Inflammatory macrophage treated with lipopolysaccharide for 4 hours (primary cell): ENCODE measurements around the gene GNAQ.
A peak's percentile ranks its signal among the peaks of the same experiment; 100 is the strongest.

Source experiments
- DNase-seq: peaks from one replicate; pipeline ENCODE4 v3.0.0-alpha.2; 2020

GNAQ gene

DNA sequence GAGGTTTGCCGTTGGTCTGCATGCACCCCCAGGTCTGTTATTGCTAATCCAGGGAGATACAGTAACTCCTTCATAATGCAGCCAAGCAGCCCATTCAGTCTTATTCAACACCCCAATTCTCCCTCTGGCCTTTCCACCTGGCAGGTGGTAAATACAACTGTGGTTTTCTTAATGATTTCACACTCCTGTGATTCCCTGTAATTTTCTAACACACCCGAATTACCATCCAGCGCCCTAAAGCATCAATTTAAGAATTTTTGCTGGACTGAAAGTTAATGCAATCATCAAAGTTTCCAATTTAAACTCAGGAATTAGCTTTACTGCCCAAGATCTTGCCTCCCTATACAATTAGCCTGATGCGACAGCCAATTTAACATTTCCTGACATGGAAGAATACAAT is 62.5 kb downstream of the GNAQ start:
- DNase-seq = no peak

DNA sequence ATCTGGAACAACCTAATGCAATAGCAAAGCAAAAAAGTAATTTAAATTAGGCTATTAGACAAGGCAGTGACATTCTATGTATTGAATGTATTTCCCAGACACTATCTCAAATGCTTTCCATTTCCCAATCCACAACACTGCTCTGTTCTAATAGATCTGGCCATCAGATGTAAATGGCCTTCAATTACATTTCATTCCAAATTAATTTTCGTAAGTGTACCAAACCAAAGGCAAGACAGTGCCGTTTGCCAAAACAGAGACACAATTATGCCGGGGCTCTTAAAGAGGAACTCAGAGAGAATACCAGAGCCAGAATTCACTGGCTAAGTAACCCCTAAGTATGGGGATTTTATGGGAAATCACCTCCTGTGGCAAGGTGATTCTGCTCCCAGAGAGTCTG is 63.1 kb downstream of the GNAQ start:
- no peak for DNase-seq

DNA sequence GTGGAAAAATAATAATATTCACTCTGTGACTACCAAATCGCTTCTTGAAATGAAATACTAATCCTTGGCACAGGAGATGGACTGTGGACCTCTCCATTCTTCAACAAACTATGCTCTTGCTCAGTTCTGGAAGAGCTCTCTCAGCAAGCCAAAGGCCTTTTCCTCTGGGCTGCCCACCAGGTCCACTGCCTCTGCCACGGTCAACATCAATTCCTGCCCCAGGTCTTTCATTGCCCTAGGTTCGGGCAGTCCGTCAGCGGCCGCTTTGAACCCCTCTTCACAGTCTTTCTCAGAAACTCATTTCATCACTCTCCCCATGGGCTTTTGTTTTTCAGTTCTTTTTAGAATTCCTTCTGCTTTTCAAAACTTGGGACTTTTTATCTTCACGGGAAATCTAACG is 64.9 kb downstream of the GNAQ start:
- no peak for DNase-seq

DNA sequence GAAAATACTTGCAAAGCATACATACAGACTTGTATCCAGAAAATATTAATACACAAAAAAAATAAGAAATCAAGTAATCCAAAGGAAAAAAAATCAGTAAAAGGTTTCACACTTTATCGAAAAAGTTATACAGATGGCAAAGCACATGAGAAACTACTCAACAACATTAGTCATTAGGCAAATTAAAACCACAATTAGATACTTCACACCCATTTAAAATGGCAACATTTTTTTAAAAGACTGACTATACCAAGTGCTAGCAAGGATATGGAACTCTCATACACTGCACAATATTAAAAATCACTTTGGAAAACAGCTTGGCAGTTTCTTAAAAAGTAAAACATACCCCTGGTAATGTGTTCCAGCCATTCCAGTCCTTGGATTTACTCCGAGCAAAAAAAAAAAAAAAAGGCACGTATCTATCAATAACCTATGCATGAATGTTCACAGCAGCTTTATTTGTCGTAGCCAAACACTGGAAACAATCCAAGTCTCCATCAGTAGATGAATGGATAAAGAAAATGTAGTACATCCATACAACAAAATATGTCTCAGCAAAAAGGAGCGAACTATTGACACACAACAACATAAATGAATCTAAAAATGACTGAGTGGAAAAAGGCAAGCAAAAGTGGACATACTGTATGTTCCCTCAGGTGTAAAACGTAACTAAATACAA is 66.0 kb downstream of the GNAQ start:
- DNase-seq = no peak

DNA sequence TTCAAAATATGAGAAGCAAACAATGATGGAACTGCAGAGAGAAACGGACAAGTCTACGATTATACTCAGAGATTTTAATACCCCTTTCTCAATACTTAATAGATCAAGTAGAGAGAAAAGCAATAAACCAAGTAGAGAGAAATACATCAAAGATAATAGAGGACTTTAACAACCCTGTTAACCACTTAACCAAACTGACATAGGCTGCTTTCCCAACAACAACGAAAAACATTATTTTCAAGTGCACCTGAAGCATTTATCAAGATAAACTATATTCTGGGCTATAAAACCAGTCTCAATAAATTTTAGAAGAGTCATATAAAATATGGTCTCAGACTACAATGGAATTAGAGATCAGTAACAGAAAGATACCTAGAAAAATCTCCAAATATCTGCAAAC is 67.4 kb downstream of the GNAQ start:
- no peak for DNase-seq

DNA sequence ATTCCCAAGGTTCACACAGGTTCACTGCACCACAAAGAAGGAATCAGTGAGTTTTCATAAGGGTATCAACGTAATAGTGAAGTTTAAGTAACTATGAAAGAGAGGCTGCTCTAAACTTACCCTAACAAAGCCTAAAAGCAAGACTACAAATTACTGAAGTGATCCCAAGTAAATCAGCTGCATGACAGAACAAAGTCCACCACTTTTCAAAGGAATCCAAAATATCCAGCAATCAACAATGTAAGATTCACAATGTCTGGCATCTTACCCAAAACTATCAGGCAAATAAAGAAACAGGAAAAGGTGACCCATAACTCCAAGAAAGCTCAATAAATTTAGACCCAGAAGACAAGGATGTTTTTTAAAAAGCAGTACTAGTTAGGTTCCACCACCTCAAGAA is 70.1 kb downstream of the GNAQ start:
- no peak for DNase-seq

DNA sequence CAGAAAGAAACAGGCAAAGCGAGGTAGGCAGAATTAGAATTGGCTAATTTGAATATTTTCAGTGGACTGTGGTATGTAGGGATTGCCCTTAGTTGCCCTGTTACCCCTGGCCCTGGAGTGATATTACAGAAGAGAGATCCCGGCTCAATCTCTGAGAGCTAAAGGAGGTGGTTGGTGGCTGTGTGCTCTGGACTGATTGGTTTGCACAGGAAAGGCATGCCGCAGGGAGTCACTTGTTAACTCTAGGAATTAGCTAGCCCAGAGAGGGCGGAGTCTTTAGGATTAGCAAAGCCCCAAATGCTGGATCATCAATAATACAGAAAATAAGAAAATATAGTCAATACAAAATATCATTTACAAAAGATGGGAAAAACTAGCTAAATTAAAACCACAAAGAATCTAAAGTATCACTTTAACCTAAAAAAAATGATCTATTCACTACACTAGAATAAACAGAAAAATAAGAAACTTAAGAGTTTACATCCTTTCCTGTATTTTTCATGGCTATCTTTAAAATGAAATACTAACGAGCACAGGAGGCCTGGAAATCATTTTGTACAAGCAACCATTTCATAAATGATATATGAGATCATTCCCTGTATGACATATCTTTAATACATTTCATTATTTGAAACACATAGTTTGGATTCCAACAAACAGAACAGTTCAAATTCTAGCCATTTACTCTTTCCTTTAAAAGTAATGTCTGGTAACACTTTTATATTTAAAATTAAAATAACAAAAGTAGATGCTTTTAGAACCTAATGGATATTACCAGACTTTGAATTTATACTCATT is 71.1 kb downstream of the GNAQ start:
- DNase-seq = no peak

DNA sequence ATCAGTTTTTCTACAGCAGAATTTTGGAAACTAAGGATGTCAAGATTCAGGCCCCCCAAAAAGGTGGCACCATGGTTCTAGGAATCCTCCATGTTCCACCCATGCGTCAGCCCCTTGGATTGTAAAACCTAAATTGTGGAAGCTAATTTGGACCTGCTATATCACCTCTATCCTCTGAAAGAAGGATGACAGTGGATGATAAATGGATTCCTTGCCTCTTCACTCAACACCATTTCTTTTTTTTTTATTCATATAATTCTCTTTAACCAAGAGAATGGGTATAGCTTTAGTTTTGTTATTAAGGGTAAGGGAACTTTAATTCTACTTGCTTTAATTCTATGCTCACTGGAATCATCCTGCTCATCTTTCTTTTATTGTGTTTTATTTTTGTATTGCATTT is 71.8 kb downstream of the GNAQ start:
- no peak for DNase-seq

DNA sequence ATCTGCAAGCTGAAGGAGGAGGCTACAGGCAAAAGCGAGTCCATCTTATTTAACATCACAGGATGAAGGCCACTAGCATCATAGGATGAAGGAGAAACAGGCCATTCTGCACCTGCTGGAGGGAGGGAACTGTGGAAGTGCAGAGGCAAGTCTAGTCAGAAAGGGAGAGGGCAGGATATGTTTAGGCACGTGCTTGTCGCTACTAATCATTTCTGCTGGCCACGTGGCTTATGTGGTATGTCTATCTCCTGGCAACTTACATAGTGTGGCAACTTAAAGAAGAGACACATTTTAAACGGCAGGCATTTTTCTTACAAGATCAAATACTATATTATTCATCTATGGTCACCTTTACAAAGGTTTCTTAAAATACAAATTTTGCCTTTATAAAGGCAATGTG is 74.0 kb downstream of the GNAQ start:
- DNase-seq = no peak

DNA sequence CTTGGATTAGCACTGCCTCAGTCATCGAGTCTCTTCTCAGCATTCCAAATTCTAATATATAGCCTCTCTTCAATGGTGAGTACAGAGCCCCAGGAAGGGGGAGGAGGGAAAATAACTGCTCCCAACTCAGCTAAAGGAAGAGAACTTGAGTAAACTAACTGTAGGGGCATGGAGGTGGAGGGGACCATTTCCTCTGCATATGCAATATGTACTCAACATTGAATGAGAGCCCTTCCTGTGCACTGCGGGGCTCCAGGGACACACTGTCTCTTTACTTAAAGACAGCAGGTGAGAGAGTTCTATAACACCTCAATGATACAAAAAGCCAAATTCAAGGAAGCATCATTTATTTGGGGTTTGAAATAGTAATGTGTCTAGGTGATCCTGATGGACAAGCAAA is 75.1 kb downstream of the GNAQ start:
- no peak for DNase-seq

DNA sequence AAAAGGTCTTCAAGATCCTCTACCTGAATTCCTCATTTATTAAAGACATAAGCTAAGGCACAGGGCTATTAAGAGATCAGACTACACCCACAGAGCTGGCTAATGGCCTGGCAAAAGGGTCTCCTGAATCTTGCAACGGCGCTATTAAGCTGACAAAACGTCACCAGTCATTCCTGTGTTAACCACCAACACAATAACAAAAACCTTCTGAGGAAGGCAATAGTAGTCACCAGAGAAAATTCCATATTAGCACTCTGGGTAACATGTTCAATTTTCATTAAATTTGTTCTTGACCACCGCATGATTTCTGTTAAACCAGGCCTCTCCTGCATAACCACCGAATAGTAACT is 77.0 kb downstream of the GNAQ start:
- DNase-seq = no peak

DNA sequence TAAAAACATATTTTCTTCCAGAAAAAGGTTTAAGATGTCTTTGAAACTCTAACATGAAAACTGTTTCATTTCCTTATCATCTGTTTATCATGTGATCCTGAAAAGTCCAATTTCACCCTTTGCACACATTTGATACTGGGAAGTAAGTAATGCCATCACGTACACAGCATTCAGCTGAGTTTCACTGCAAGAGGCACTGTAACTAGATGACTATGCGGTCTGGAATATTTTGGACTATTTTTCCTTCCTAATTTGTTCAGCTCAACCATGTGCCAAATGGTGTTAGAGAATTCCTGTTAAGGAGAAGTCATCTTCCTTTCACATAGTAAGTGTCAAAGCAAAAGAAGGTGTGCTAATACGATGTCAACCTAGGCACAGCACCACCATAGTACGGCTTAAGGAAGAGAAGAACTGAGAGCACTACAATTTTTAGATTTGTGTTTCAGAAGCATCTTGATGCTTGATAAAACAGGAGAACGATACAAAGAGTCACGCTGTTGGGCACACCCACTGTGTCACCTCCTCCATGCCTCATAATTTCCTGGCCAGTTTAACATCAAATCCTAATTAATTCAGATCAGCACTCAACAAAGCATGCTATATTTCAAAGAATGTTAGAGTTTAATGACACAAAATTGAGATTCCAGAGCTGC is 77.5 kb downstream of the GNAQ start:
- peak; percentile 83 for DNase-seq

DNA sequence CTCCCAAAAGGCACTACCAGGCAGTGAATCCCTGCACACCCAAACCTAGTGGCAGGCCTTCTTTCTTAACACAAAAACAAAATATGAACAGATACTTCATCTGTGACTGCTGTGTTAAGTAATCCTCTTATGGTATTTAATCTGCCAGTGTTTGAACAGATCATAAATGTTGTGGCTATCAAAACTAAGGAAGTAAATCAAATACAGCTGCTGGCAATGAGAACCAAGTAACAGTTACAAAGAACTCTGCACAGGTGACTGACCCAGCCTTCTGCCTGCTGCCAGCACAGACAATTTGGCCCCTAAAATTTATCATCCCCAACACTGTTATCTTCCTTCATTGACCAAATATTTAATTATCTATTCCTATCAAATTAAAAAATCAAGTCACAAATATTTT is 78.0 kb downstream of the GNAQ start:
- DNase-seq = no peak

DNA sequence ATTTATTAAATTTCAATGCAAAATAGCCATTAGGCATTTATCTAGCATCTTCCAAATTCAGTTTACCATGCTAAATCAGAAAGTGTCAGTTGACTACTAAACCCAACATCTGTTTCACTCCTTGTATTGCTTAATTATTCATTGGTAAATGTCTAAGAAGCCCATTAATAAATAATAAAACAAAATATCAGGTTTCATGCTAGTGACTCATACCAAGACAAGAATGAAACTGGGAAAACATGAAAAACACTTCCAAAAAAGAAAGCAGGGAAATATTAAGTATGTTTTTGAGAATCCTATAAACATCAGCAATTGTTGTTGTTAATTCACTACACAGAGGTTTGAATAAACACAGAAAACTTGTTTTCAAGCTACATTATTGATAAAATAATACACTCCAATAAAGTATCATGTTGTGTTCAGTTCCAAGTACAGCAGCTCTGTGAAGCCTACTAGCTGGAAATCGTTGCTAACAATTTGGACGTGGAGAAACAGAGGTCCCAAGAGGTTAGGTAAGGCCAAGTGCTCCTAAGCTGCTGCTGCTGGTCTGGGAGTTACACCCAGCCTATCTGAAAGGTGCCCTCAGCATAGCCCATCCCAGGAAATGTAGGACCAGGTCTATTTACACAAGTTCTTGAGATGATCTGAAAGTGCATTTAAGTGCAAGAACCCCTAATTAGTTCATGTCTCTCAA is 78.8 kb downstream of the GNAQ start:
- DNase-seq = peak; percentile 39

DNA sequence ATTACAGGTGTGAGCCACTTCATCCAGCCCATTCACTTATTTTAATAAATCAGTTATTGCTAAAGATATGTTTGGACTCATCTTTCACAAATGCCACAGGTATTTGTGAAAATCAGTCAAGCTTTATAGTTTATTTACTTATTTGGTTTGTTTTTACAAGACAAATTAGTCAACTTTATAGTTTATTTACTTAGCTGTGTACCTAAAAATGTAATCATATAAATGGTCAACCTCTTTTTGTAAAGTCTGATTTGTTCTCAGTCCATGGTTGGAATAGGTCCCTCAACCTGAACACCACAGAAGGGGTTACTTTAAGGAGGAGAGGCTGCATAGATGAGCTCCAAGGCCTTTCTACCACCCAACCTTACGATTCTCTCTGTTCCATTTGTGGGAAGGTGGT is 80.2 kb downstream of the GNAQ start:
- no peak for DNase-seq

DNA sequence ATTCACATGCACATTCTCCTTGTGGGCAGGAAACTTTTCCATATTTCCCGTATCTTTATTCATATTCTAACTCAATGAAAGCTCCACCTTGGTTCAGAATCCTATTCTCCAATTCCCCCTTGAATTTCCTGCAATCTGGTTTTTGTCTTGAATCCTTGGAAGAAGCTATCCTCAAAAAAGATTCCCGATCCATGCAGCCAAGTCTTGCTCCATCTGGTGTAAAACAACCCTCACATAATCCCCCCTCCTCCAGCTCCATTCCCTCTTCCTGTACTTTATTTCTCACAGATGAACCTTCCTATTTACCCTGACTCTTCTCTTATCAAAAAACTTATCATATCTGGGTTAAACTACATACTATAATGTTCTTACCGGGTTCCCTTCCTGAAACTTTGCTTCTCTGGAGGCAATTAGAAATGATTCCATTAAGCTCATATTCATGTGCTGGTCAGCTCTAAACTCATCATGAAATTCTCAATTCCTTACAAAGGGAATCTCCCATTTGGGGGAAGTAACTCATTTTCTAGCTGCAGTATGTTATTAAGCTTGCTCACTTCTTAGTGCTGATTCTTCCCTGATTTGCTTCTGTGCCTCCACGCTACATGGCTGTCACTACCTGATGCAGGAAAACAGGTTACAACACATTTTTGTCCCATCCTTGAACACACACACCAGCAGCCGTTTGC is 81.7 kb downstream of the GNAQ start:
- DNase-seq = peak; percentile 44

DNA sequence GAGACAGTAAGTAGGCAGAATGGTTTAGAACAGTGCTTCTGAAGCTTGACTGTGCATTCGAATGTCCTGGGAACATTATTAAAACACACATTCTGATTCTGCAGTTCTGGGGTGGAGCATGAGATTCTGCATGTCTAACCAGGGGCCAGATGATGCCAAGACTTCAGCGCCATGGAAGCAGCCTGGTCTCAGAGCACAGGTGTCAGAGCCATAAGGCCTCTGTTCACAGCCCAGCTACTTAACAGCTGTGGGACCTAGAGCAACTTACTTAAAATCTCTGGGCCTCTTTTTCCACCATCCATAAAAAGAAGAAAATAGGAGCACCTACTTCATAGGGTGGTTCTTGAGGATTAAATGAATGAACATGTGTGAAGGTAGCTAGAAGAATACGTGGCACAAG is 84.0 kb downstream of the GNAQ start:
- DNase-seq = no peak

DNA sequence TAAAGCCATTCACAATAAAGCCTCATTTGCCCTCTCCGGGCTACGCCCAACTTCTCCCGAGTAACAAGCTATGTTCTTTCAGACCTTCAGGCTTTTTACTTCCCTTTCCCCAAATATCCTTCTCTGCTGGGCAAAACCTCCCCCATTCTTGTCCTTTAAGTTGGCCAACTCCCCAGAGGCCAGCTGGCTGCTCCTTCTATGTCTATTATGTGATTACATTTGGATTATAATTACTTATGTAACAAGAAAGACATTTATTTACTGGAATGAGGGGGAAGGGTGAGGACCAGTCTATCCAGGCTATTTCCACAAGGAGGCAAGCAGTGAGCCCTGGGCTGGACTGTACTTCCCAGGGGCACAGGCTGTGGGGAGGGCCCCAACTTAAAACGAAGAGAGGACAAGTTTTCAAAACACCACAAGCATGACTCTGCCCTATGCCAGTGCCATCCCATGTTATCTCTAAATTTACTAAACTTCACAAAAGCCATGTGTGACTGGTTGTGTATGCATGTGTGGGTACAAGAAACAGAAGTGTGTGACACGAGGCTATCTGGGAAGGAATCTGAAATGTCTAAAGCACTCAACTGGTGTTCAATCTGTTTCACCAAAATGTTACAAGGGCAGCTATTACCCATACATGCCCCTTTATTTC is 84.5 kb downstream of the GNAQ start:
- DNase-seq = peak; percentile 40

DNA sequence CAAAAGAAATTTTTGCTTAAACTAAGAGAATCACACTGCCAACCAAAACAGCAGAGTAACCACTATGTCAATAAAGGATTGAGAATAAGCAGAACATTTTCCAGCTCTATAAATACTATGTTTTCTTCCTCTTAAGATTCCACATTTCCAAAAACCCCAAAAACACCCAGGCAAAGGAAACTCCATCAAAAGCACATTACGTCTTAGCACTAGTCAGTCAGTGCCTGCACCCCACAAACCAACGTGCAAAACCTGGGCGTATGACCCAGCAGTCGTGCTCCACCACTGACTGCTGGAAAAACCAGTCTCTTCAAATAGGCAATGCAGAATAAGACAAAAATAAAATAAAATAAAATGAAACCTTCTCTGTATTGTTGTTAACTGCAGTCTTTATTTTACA is 85.3 kb downstream of the GNAQ start:
- no peak for DNase-seq

DNA sequence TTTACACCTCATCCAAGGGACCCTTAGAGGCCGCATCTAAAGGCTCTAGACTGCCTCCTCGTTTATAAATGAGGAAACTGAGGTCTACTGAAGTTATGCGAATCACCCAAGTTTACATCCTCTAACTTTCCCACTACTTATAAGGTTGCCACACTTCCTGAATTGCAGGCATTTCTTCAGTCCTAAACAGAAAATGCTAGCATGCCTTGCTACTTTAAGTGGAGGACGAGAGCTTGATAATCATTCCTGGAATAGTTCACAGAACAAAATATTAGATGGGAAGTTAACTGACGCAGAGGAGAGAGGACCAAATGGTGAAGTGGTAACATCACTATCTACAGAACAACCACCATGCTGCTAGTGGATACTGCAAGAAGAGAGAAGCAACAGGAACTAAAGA is 85.8 kb downstream of the GNAQ start:
- DNase-seq = peak; percentile 86

DNA sequence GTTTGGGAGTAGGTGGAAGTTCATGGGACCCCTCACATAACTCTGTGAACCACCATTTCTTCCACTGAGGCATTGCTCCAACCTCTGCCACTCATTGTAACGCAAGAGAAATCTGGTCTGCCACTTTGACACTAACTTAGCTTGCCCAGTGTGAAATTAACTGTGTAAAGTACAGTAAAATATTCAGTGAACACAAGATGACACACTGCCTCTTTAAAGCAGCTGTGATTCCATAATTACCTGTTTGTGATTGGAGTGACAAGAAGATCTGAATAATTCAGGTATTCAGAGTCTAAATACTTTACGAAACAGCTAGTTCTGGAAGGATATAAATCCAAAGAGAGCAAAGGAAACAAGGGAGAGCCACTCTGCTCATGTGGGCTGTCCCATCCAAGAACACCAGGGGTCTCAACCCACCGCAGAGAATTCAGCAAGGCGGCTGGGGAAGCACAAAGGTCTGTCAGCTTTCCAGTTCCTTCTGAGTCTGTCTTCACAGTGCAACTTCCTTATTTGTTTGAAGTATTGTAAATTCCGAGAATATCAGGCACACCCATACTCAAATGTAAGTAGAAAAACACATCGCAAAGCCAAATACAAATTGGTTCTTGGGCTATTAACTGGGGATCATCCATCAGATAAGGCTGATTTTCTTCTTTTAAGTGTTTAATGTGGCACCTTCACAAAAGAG is 86.9 kb downstream of the GNAQ start:
- peak; percentile 77 for DNase-seq

DNA sequence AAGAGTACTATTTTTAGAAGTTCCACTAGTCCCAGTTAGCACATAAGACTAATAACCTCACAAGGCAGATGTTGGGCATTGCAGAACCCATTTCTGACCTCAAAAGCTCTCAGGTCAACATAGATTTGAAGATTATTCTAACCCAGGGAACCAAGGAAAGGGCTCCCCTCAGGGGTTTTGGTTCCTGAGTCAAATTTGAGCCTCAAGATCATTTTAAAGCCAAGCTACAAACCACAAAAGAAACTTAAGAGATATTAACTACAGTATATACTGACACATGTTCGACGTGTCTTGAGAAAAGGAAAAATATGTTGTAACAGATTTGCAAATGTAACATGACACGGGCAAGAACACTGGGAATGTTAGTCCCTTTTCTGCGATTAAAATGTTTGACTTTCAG is 88.6 kb downstream of the GNAQ start:
- no peak for DNase-seq
